ENCODE data around the gene SLC35F4.

SLC35F4 gene

GRCh38 chr14:57846596-57846995, 19.3 kb downstream of the SLC35F4 start:
- Histone ChIP-seq H3K27me3 (ENCODE audit: control insufficient read depth, insufficient read depth, low read length) (no peaks in the 10 kb centered on the region), H3K4me1 (ENCODE audit: control insufficient read depth, insufficient read depth, low read length) (no peaks in the 10 kb centered on the region), H3K27ac (ENCODE audit: low read depth, low read length) (no peak overlapping the region), H3K36me3 (ENCODE audit: control insufficient read depth, insufficient read depth, low read length) (no peaks in the 10 kb centered on the region), H3K4me3 (ENCODE audit: low read length) (no peak overlapping the region), H3K9ac (ENCODE audit: low read length) (no peak overlapping the region)

- Histone ChIP-seq H3K4me3 (ENCODE audit: low read length) (no peak overlapping the region), H3K9ac (ENCODE audit: low read length) (no peak overlapping the region), H3K27ac (ENCODE audit: low read depth, low read length) (no peak overlapping the region), H3K27me3 (ENCODE audit: control insufficient read depth, insufficient read depth, low read length) (no peaks in the 10 kb centered on the region), H3K36me3 (ENCODE audit: control insufficient read depth, insufficient read depth, low read length) (no peaks in the 10 kb centered on the region), H3K4me1 (ENCODE audit: control insufficient read depth, insufficient read depth, low read length) (no peaks in the 10 kb centered on the region)
Observed at GRCh38 chr14:57845802-57846531, 19.9 kb downstream of the SLC35F4 start.

DNA sequence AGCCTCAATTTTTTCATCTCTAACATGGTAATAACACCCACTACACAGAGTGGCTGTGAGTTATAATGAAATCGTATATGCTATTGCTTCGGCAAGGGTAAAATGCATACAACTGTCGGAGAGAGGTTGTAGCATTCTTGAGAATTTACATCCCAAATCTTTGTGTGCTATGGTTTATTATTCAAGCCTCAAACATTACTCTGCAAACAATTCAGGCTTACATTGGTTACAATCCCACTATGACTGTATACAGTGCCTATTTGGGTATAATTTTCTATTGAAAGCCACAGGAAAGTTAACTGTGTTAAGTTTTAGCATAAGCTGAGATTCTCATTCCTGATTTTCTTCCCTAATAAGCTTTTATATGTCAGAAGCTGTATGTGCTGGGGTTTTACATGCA, 20.6 kb downstream of the SLC35F4 start:
- Histone ChIP-seq H3K36me3 (ENCODE audit: control insufficient read depth, insufficient read depth, low read length) (no peaks in the 10 kb centered on the region), H3K27ac (ENCODE audit: low read depth, low read length) (no peak overlapping the region), H3K9ac (ENCODE audit: low read length) (no peak overlapping the region)

DNA sequence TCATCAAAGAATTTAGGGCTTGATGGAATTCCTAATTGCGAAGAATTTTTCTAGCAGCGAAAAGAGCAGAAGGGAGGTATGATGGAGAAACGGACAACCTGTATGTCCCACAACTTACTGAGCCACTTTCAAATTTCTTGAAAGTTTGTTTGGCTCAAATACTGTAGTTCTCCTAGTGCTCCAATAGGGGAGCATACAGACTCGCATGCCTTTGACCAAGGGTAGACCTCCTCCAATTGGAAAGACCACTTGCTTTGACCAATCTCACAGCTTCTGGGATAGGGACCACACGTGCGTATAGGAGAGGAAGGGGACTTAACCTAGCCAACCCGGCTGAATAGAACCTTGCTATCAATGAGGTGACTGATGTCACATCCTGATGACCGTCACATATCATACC, 28.6 kb downstream of the SLC35F4 start:
- H3K27me3 ChIP-seq (ENCODE audit: control insufficient read depth, insufficient read depth, low read length), result no peaks in the 10 kb centered on the region
- H3K27ac ChIP-seq (ENCODE audit: low read depth, low read length), result no peak overlapping the region
- H3K9ac ChIP-seq (ENCODE audit: low read length), result no peak overlapping the region
- no peaks in the 10 kb centered on the region for H3K36me3 ChIP-seq (ENCODE audit: control insufficient read depth, insufficient read depth, low read length)
- H3K4me1 ChIP-seq (ENCODE audit: control insufficient read depth, insufficient read depth, low read length), result no peaks in the 10 kb centered on the region
- H3K4me3 ChIP-seq (ENCODE audit: low read length), result no peak overlapping the region

More for the DNA sequence above, 20.6 kb downstream of the SLC35F4 start:
- Histone ChIP-seq H3K4me3 (ENCODE audit: low read length) (no peak overlapping the region), H3K4me1 (ENCODE audit: control insufficient read depth, insufficient read depth, low read length) (no peaks in the 10 kb centered on the region), H3K27me3 (ENCODE audit: control insufficient read depth, insufficient read depth, low read length) (no peaks in the 10 kb centered on the region)

GRCh38 chr14:57835766-57836165, 30.1 kb downstream of the SLC35F4 start:
- Histone ChIP-seq H3K4me1 (ENCODE audit: control insufficient read depth, insufficient read depth, low read length) (no peaks in the 10 kb centered on the region), H3K27ac (ENCODE audit: low read depth, low read length) (no peak overlapping the region), H3K9ac (ENCODE audit: low read length) (no peak overlapping the region), H3K27me3 (ENCODE audit: control insufficient read depth, insufficient read depth, low read length) (no peaks in the 10 kb centered on the region), H3K4me3 (ENCODE audit: low read length) (no peak overlapping the region), H3K36me3 (ENCODE audit: control insufficient read depth, insufficient read depth, low read length) (no peaks in the 10 kb centered on the region)

GRCh38 chr14:57834961-57835360, 30.9 kb downstream of the SLC35F4 start:
- no peak overlapping the region for H3K9ac ChIP-seq (ENCODE audit: low read length)

DNA sequence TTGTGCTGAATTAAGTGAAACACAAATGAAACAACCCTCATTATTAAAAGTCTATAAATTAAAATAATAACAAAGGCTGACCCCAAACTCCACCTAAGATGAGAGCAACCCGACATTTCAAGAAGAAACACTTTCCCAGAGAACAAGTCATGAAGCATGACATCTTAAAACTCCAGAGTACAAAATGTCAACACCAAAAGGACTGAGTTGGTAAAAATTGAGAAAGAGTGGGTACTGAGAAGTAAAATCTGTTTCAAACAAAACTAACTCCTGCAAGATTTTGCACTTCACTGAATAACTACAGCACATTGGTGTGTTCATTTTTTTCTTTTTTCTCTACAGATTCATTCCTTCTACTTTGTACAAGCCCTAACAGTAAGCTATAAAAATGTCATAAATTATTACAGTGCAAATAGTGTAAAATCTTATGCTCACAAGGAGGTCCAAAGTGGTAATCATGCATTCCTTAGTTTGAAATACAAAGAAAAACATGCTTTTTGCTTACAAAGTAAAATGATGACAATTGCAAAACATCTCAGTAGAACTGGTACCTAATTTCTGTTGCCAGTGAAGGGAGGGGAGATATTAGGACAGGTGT, 31.8 kb downstream of the SLC35F4 start:
- Histone ChIP-seq H3K9ac (ENCODE audit: low read length) (no peak overlapping the region), H3K36me3 (ENCODE audit: control insufficient read depth, insufficient read depth, low read length) (no peaks in the 10 kb centered on the region), H3K4me1 (ENCODE audit: control insufficient read depth, insufficient read depth, low read length) (no peaks in the 10 kb centered on the region), H3K27ac (ENCODE audit: low read depth, low read length) (no peak overlapping the region), H3K4me3 (ENCODE audit: low read length) (no peak overlapping the region), H3K27me3 (ENCODE audit: control insufficient read depth, insufficient read depth, low read length) (no peaks in the 10 kb centered on the region)

More at GRCh38 chr14:57834961-57835360, 30.9 kb downstream of the SLC35F4 start:
- no peak overlapping the region for H3K27ac ChIP-seq (ENCODE audit: low read depth, low read length)
- H3K4me3 ChIP-seq (ENCODE audit: low read length), result no peak overlapping the region
- no peaks in the 10 kb centered on the region for H3K36me3 ChIP-seq (ENCODE audit: control insufficient read depth, insufficient read depth, low read length)
- no peaks in the 10 kb centered on the region for H3K27me3 ChIP-seq (ENCODE audit: control insufficient read depth, insufficient read depth, low read length)
- H3K4me1 ChIP-seq (ENCODE audit: control insufficient read depth, insufficient read depth, low read length), result no peaks in the 10 kb centered on the region

DNA sequence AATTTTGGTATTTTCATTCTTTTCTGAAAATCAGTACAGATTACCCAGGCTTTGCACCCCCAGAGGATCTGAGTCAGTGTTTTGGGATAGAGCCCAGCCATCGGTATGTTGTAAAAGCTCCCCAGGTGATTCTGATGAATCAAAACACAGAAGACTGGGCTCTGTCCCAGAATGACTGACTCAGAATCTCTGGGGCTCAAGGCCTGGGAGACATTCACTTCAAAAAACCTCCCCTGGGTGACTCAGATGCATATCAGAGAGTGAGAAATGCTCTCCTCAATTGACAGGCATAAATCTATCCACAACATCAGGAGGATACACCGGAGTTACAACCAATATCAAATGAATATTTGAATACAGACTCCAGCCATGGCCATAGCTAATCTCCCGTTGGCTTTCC, 32.6 kb downstream of the SLC35F4 start:
- no peak overlapping the region for H3K9ac ChIP-seq (ENCODE audit: low read length)

DNA sequence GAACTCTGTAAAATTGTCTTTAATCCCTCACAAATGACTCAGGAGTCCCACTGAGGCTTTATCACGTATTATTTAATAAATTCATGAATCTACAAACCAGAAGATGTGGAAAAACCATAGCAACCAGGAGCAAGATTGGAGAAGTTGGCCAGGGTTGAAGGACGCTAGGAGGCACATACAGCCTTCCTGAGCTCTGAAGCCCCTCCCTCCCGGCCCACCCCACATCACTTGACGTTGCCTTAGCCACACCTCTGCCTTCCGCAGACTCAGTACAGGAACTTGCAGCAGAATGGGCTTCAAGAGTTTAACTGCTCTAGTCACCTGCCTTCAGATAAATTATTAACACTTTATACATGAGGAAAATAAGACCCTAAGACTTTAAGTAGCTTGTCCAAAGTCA, 33.9 kb downstream of the SLC35F4 start:
- no peak overlapping the region for H3K4me3 ChIP-seq (ENCODE audit: low read length)
- no peaks in the 10 kb centered on the region for H3K4me1 ChIP-seq (ENCODE audit: control insufficient read depth, insufficient read depth, low read length)
- H3K9ac ChIP-seq (ENCODE audit: low read length), result no peak overlapping the region
- no peak overlapping the region for H3K27ac ChIP-seq (ENCODE audit: low read depth, low read length)
- no peaks in the 10 kb centered on the region for H3K36me3 ChIP-seq (ENCODE audit: control insufficient read depth, insufficient read depth, low read length)
- no peaks in the 10 kb centered on the region for H3K27me3 ChIP-seq (ENCODE audit: control insufficient read depth, insufficient read depth, low read length)

More for the DNA sequence above, 32.6 kb downstream of the SLC35F4 start:
- Histone ChIP-seq H3K4me3 (ENCODE audit: low read length) (no peak overlapping the region), H3K36me3 (ENCODE audit: control insufficient read depth, insufficient read depth, low read length) (no peaks in the 10 kb centered on the region), H3K27ac (ENCODE audit: low read depth, low read length) (no peak overlapping the region), H3K4me1 (ENCODE audit: control insufficient read depth, insufficient read depth, low read length) (no peaks in the 10 kb centered on the region), H3K27me3 (ENCODE audit: control insufficient read depth, insufficient read depth, low read length) (no peaks in the 10 kb centered on the region)

DNA sequence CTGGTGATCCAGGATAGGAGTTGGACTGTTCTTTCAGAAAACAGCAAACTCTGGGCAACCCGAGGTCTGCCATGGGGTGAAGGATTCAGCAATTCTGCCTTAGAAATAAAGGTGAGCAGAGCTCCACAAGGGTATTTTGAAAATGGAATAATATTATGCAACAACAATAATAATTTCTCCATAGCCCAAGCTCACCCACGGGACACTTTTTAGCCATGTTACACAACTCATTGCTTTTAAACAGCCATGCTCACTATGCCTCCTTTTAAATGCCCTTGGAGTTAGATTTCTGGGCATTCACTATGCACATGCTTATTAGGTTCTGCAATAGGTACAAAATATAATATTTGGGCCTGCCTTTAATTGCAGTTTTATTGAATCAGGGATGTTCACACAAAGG, 37.2 kb downstream of the SLC35F4 start:
- H3K4me3 ChIP-seq (ENCODE audit: low read length), result no peak overlapping the region

DNA sequence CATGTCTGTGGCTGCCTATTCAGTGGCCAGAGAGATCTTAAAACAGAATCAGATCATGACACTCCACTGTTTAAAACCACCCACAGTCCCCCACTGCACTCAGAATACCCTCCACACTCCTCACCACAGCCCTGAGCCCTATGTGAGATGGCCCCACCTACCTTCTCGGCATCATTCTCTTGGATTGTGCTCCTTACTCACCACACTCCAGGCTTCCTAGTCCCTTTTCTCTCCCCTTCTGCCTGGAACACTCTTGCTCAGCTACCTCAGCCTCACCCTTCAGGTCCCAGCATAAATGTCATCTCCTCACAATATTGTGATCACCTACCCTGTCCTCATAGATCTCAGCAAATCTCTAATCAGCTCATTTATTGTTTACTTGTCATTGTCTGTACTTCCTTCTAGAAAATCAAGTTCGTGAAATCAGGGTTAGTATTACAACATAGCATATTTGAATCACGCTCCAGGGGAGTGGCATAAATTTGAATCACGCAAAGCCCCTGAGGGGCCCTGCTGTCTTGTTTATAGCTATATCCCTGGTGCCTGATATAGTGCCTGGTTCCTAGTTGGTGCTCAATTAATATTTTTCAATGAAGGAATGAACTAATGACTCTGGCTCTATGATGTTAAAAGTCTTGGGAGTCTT, 42.8 kb downstream of the SLC35F4 start:
- H3K4me1 ChIP-seq (ENCODE audit: control insufficient read depth, insufficient read depth, low read length), result no peaks in the 10 kb centered on the region
- no peaks in the 10 kb centered on the region for H3K27me3 ChIP-seq (ENCODE audit: control insufficient read depth, insufficient read depth, low read length)
- H3K4me3 ChIP-seq (ENCODE audit: low read length), result no peak overlapping the region
- no peak overlapping the region for H3K9ac ChIP-seq (ENCODE audit: low read length)
- H3K36me3 ChIP-seq (ENCODE audit: control insufficient read depth, insufficient read depth, low read length), result no peaks in the 10 kb centered on the region
- H3K27ac ChIP-seq (ENCODE audit: low read depth, low read length), result no peak overlapping the region

More for the DNA sequence above, 37.2 kb downstream of the SLC35F4 start:
- Histone ChIP-seq H3K9ac (ENCODE audit: low read length) (no peak overlapping the region), H3K36me3 (ENCODE audit: control insufficient read depth, insufficient read depth, low read length) (no peaks in the 10 kb centered on the region), H3K27ac (ENCODE audit: low read depth, low read length) (no peak overlapping the region), H3K4me1 (ENCODE audit: control insufficient read depth, insufficient read depth, low read length) (no peaks in the 10 kb centered on the region), H3K27me3 (ENCODE audit: control insufficient read depth, insufficient read depth, low read length) (no peaks in the 10 kb centered on the region)

DNA sequence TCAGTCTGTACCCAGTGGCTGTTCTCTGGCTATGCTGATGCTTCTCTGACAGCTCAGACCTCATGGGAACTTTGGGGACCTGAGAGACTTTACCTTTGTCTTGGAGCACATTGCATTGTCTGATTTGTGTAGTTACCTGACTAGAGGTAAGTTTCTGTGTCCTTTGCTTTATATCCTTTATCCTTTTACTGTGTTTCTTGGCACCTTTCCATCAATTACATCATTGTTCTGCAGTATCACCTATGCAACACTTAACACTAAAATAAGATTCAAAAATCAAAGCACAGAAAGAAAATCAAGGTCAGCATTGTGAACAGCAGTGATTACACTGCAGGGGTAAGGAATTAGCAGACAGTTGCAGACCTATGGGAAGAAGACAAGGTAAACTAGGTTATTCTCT, 43.8 kb downstream of the SLC35F4 start:
- no peak overlapping the region for H3K4me3 ChIP-seq (ENCODE audit: low read length)
- H3K9ac ChIP-seq (ENCODE audit: low read length), result no peak overlapping the region

More for the DNA sequence above, 43.8 kb downstream of the SLC35F4 start:
- no peak overlapping the region for H3K27ac ChIP-seq (ENCODE audit: low read depth, low read length)
- no peaks in the 10 kb centered on the region for H3K4me1 ChIP-seq (ENCODE audit: control insufficient read depth, insufficient read depth, low read length)
- no peaks in the 10 kb centered on the region for H3K27me3 ChIP-seq (ENCODE audit: control insufficient read depth, insufficient read depth, low read length)
- H3K36me3 ChIP-seq (ENCODE audit: control insufficient read depth, insufficient read depth, low read length), result no peaks in the 10 kb centered on the region

Data from rectal smooth muscle tissue (tissue), 1 donor.